Activated CD4-positive, alpha-beta T cell treated with anti-CD3 and anti-CD28 coated beads, Interleukin-2, amount 10 ng/mL, durations not matched to agents 24 days and 14 days (primary cell): ENCODE data around the gene ALPP. TPM values are rescaled to one million over a fixed set of nuclear protein-coding genes. Genes with fewer than 3 reads are reported as not detected.
"Not testable (repeated sequence)": the region's sequence is repeated elsewhere in the genome, so short reads cannot be mapped to it uniquely, and the experiment has no call there.

Experiments
- DNase-seq: peaks from one replicate; pipeline ENCODE4 v3.0.0; 2022
- H3K27ac Mint-ChIP-seq: one replicate; pipeline ENCODE4 v1.8.0; 2022; ENCODE audit warnings: mild to moderate bottlenecking, mixed read lengths
- H3K27me3 Mint-ChIP-seq: one replicate; pipeline ENCODE4 v1.8.0; 2022; ENCODE audit warnings: mixed read lengths
- H3K36me3 Mint-ChIP-seq: one replicate; pipeline ENCODE4 v1.8.0; 2022; ENCODE audit warnings: low read depth, mild to moderate bottlenecking, mixed read lengths
- H3K4me1 Mint-ChIP-seq: one replicate; pipeline ENCODE4 v1.8.0; 2021; ENCODE audit warnings: mixed read lengths
- H3K4me3 Mint-ChIP-seq: one replicate; pipeline ENCODE4 v1.8.0; 2022; ENCODE audit warnings: mild to moderate bottlenecking, moderate library complexity, mixed read lengths
- H3K9me3 Mint-ChIP-seq: one replicate; pipeline ENCODE4 v1.8.0; 2021; ENCODE audit warnings: mixed read lengths
- intact Hi-C: fragments of 100-400 bp; cut with micrococcal nuclease; formaldehyde crosslinking; loops from one replicate; pipeline ENCODE4 v1.15.1; 2023
- total RNA-seq: library from RNA; stranded (reverse); gene quantifications from 2 replicates; pipeline ENCODE4 v1.2.3, GENCODE V29; 2022

ALPP gene
- total RNA-seq, 1 donor from 2014 or later, result not detected

- intact Hi-C loops, result no loop called here
- DNase-seq, result no peak
- Mint-ChIP-seq H3K9me3 (no peaks in the 10 kb centered on the region), H3K27ac (no peak overlapping the region), H3K27me3 (peaks cover 2% of the 10 kb centered on the region), H3K4me3 (no peak overlapping the region), H3K36me3 (no peaks in the 10 kb centered on the region), H3K4me1 (no peaks in the 10 kb centered on the region)
Measured at GRCh38 chr2:232377319-232377718, 1.2 kb upstream of the ALPP start.

GRCh38 chr2:232377841-232378734 lies 463 bp upstream of the ALPP start:
- Mint-ChIP-seq H3K4me3 (no peak overlapping the region), H3K4me1 (no peaks in the 10 kb centered on the region), H3K27me3 (peaks cover 6% of the 10 kb centered on the region), H3K27ac (no peak overlapping the region), H3K36me3 (no peaks in the 10 kb centered on the region), H3K9me3 (no peaks in the 10 kb centered on the region)
- no peak for DNase-seq
- intact Hi-C loops, result no loop called here

GRCh38 chr2:232379610-232380590 lies 1.3 kb downstream of the ALPP start:
- H3K9me3 Mint-ChIP-seq, H3K36me3 Mint-ChIP-seq, H3K27ac Mint-ChIP-seq, H3K4me3 Mint-ChIP-seq, H3K4me1 Mint-ChIP-seq, DNase-seq, intact Hi-C loops: not testable (repeated sequence)
- peaks cover 17% of the 10 kb centered on the region for H3K27me3 Mint-ChIP-seq

GRCh38 chr2:232381204-232382031 lies 2.9 kb downstream of the ALPP start:
- H3K36me3 Mint-ChIP-seq, H3K27ac Mint-ChIP-seq, H3K4me1 Mint-ChIP-seq, intact Hi-C loops, H3K9me3 Mint-ChIP-seq, H3K4me3 Mint-ChIP-seq: not testable (repeated sequence)
- DNase-seq, result peak; percentile 69
- peaks cover 31% of the 10 kb centered on the region for H3K27me3 Mint-ChIP-seq

GRCh38 chr2:232382331-232383225 lies 4.0 kb downstream of the ALPP start:
- H3K4me3 Mint-ChIP-seq, result no peak overlapping the region
- H3K9me3 Mint-ChIP-seq, result no peaks in the 10 kb centered on the region
- no peak for DNase-seq
- H3K27ac Mint-ChIP-seq, result no peak overlapping the region
- H3K27me3 Mint-ChIP-seq, result peaks cover 34% of the 10 kb centered on the region
- no peaks in the 10 kb centered on the region for H3K4me1 Mint-ChIP-seq
- intact Hi-C loops, result no loop called here
- H3K36me3 Mint-ChIP-seq, result no peaks in the 10 kb centered on the region

- intact Hi-C loops, result no loop called here
- Mint-ChIP-seq H3K4me1 (no peaks in the 10 kb centered on the region), H3K4me3 (no peak overlapping the region), H3K27ac (no peak overlapping the region), H3K9me3 (no peaks in the 10 kb centered on the region), H3K36me3 (no peaks in the 10 kb centered on the region), H3K27me3 (peaks cover 39% of the 10 kb centered on the region)
- DNase-seq, result no peak
Measured at GRCh38 chr2:232384466-232384865, 5.9 kb downstream of the ALPP start.

GRCh38 chr2:232385058-232385457 lies 6.5 kb downstream of the ALPP start:
- DNase-seq, H3K4me1 Mint-ChIP-seq, H3K9me3 Mint-ChIP-seq, intact Hi-C loops, H3K4me3 Mint-ChIP-seq, H3K27ac Mint-ChIP-seq, H3K36me3 Mint-ChIP-seq: not testable (repeated sequence)
- H3K27me3 Mint-ChIP-seq, result peaks cover 45% of the 10 kb centered on the region

GRCh38 chr2:232385660-232386489 lies 7.3 kb downstream of the ALPP start:
- Mint-ChIP-seq H3K27me3 (peaks cover 51% of the 10 kb centered on the region), H3K4me1 (no peaks in the 10 kb centered on the region), H3K27ac (no peak overlapping the region), H3K9me3 (no peaks in the 10 kb centered on the region), H3K4me3 (no peak overlapping the region), H3K36me3 (no peaks in the 10 kb centered on the region)
- no peak for DNase-seq
- intact Hi-C loops, result no loop called here

- DNase-seq, result no peak
- Mint-ChIP-seq H3K4me3 (no peak overlapping the region), H3K9me3 (no peaks in the 10 kb centered on the region), H3K27ac (no peak overlapping the region), H3K36me3 (no peaks in the 10 kb centered on the region), H3K27me3 (peaks cover 53% of the 10 kb centered on the region), H3K4me1 (no peaks in the 10 kb centered on the region)
- intact Hi-C loops, result no loop called here
Measured at GRCh38 chr2:232386490-232386739, 7.9 kb downstream of the ALPP start.

GRCh38 chr2:232386740-232387450 lies 8.3 kb downstream of the ALPP start:
- Mint-ChIP-seq H3K27ac (no peak overlapping the region), H3K27me3 (peaks cover 51% of the 10 kb centered on the region), H3K4me3 (no peak overlapping the region), H3K36me3 (no peaks in the 10 kb centered on the region), H3K9me3 (no peaks in the 10 kb centered on the region), H3K4me1 (no peaks in the 10 kb centered on the region)
- DNase-seq, result no peak
- intact Hi-C loops, result no loop called here

GRCh38 chr2:232387451-232388171 lies 9.1 kb downstream of the ALPP start:
- H3K36me3 Mint-ChIP-seq, result no peaks in the 10 kb centered on the region
- DNase-seq, result no peak
- no peak overlapping the region for H3K4me3 Mint-ChIP-seq
- H3K4me1 Mint-ChIP-seq, result no peaks in the 10 kb centered on the region
- no peak overlapping the region for H3K27ac Mint-ChIP-seq
- H3K9me3 Mint-ChIP-seq, result no peaks in the 10 kb centered on the region
- peaks cover 54% of the 10 kb centered on the region for H3K27me3 Mint-ChIP-seq
- intact Hi-C loops, result no loop called here
